Measurements from ENCODE around the gene MYL12B.

Gene MYL12B

DNA sequence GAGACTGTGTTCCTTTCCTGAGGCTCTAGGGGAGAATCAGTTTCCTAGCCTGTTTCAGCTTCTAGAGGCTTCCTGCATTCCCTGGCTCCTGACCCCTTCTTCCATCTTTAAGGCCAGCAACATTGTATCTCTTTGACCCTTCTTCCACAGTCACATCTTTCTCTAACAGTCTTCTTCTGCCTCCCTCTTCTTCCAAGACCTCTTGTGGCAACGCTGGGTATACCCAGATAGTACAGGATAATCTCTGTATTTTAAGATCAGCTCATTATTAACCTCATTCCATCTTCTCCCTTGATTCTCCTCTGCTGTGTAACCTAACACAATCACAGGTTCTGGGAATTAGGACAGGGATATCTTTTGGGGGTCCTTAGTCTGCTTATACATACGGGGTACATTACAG lies 23.2 kb upstream of the MYL12B start:
- Histone ChIP-seq H3K9me3 (ENCODE audit: insufficient read depth, low read depth, low read length) (peaks cover 15% of the 10 kb centered on the region), H3K4me1 (ENCODE audit: insufficient read depth, low read length) (no peaks in the 10 kb centered on the region), H3K27ac (ENCODE audit: low read depth, low read length) (no peak overlapping the region), H3K36me3 (ENCODE audit: insufficient read depth, low read length) (no peaks in the 10 kb centered on the region), H3K27me3 (ENCODE audit: insufficient read depth, low read length) (no peaks in the 10 kb centered on the region), H3K9ac (ENCODE audit: low read depth, low read length) (no peak overlapping the region), H3K4me3 (ENCODE audit: low read length) (no peak overlapping the region)
- 94% methylated on average over 2 of the region's 2 CpGs for WGBS

DNA sequence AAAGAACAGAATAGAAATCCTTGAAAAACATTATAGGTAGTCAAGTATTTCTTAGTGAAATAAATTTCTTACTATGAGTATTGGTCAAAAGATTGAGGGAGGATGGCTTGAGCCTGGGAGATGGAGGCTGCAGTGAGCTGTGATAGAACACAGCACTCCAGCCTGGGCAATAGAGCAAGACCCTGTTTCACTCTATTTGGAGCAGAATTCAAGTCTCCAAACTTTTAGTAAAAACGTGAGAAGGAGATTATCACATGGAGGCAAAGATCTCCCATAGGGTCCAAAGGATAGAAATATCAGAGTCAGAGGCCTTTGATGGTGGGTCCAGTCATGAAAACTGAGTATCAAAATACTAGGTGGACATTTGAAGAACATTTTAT lies 16.8 kb upstream of the MYL12B start:
- Histone ChIP-seq H3K4me3 (ENCODE audit: low read length) (0 out of 2 replicates have a peak overlapping the region, but pooled peaks have one; percentile 96), H3K4me1 (ENCODE audit: insufficient read depth, low read length) (peaks cover 15% of the 10 kb centered on the region), H3K9ac (ENCODE audit: low read depth, low read length) (no peak overlapping the region), H3K9me3 (ENCODE audit: insufficient read depth, low read depth, low read length) (peaks cover 15% of the 10 kb centered on the region), H3K36me3 (ENCODE audit: insufficient read depth, low read length) (peaks cover 10% of the 10 kb centered on the region; the same call in 1 of the 2 replicates), H3K27ac (ENCODE audit: low read depth, low read length) (no peak overlapping the region), H3K27me3 (ENCODE audit: insufficient read depth, low read length) (no peaks in the 10 kb centered on the region)
- WGBS: 92% methylated on average over 1 of the region's 1 CpG

DNA sequence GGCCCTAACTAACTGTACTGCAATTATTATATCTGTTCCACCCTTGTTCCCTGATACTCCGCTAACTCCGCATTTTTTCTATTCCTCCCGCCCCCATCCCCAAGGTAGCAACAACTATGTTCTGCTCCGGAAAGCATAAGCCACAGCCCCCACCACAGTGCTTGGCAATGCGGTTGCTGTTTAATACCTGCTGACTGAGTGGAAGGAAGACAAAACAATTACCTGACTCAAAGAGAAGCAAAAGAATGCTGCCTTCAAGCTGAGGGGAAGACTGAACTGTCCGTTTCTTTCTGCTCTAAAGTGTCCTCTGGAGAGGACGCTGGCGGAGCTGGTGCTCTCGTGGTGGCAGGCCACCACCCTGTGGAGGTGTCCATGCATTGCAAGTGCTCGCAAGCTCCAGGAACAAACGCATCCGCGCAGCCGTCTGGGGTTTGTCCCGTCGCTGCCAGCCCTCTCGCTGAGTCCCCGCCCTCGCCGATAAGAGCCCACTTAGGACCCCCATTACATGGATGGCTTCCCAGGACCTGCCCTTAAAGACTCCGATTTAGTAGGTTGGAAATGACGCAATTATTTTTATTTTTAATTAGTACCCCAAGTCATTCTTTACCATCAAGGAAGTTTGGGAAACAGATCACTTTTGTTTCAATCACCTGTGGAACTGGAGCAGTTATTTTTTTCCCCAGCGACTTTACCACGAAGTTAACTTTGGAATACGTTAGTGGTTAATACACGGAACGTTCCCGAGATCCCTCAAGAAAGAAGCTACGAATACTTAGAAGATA lies 15.9 kb upstream of the MYL12B start:
- H3K9me3 ChIP-seq (ENCODE audit: insufficient read depth, low read depth, low read length): peaks cover 14% of the 10 kb centered on the region
- H3K4me3 ChIP-seq (ENCODE audit: low read length): peak overlapping the region; percentile 96
- WGBS: 32% methylated on average over 28 of the region's 29 CpGs
- peaks cover 16% of the 10 kb centered on the region; the same call in 1 of the 2 replicates for H3K36me3 ChIP-seq (ENCODE audit: insufficient read depth, low read length)
- peak overlapping the region; percentile 48; the same call in 1 of the 2 replicates for H3K9ac ChIP-seq (ENCODE audit: low read depth, low read length)
- no peak overlapping the region for H3K27ac ChIP-seq (ENCODE audit: low read depth, low read length)
- peaks cover 23% of the 10 kb centered on the region for H3K4me1 ChIP-seq (ENCODE audit: insufficient read depth, low read length)
- H3K27me3 ChIP-seq (ENCODE audit: insufficient read depth, low read length): no peaks in the 10 kb centered on the region

DNA sequence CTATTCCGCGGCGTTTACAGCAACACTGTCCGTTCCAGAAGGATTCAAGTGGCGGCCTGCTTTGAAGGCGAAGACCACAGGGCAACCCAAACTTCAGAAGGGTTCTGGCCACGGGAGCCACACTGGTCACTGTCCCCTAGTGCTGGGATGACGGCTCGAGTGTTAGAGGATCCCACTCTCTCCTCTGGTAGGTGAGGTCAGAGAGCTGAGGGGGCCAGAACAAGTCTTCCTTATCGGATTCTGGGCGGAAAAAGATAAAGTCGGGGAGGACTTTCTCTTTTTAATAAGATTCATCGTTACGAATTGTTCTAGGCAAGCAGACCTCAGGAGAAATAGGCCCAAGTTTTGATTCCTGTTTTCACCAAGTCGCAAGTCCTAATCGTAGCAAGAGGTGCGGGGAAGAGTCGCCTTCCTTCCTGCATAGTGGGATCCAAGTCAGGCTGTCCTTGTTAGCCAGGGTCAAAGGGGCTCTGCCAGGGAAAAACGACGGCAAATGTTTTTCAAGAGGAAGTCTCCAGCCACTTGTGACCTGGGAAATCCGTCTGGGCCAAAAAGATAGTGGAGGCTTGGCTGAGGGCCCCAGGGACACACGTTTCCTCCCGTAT lies 15.2 kb upstream of the MYL12B start:
- H3K27ac ChIP-seq (ENCODE audit: low read depth, low read length): peak overlapping the region; percentile 83
- H3K4me1 ChIP-seq (ENCODE audit: insufficient read depth, low read length): peaks cover 30% of the 10 kb centered on the region
- peaks cover 7% of the 10 kb centered on the region for H3K9me3 ChIP-seq (ENCODE audit: insufficient read depth, low read depth, low read length)
- peak overlapping the region; percentile 96 for H3K4me3 ChIP-seq (ENCODE audit: low read length)
- no peaks in the 10 kb centered on the region for H3K27me3 ChIP-seq (ENCODE audit: insufficient read depth, low read length)
- H3K36me3 ChIP-seq (ENCODE audit: insufficient read depth, low read length): peaks cover 16% of the 10 kb centered on the region; the same call in 1 of the 2 replicates
- peak overlapping the region; percentile 48 for H3K9ac ChIP-seq (ENCODE audit: low read depth, low read length)
- WGBS: 72% methylated on average over 23 of the region's 23 CpGs

DNA sequence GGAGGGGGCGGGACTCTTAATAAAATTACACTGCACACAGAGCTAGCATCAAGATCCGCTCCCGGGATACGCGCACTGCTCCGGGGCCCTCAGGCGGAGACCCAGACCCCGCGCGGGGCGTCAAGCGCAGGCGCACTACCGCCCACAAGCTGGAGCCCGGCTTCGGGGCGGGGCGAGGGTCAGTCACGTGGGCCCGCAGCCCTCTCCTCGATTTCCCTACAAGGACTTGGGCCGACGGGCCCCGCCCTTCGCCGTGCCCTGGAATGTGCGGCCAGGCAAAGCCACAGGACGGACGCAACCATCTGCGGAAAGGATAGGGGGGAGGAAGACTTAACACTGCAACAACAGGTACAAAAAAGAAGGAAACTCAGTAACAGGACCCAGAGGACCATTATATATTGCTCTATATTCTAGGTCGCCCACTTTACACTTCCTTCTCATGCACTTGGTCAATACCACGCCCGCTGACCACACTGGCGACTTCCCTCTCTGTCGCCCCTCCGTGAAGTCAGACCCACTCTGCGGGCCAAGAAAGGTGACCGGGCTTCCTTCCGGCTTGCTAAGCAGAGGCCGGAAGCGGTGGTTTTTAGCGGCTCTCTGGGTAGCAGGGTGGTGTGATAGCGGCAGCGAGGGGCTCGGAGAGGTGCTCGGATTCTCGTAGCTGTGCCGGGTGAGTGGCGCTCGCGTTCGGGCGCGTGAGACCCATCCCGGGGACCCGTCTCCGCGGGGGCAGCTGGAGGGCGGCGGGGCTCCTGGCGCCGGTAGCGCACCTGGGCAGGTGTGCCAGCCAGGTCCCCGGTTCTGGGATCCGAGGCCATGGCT lies 14.5 kb upstream of the MYL12B start, which contains the start of gene MYL12A:
Gene MYL12A, plus strand, starts transcription at position 562 of the 822 bp plus-strand sequence. CDS start 5,447 bp downstream, outside the sequence.
- Histone ChIP-seq H3K27ac (ENCODE audit: low read depth, low read length) (peak within 1 kb of the TSS; percentile 99), H3K4me1 (ENCODE audit: insufficient read depth, low read length) (peaks cover 30% of the 10 kb centered on the region), H3K9ac (ENCODE audit: low read depth, low read length) (peak within 1 kb of the TSS; percentile 97), H3K4me3 (ENCODE audit: low read length) (peak within 1 kb of the TSS; percentile 96), H3K27me3 (ENCODE audit: insufficient read depth, low read length) (no peaks in the 10 kb centered on the region), H3K36me3 (ENCODE audit: insufficient read depth, low read length) (peaks cover 16% of the 10 kb centered on the region; the same call in 1 of the 2 replicates), H3K9me3 (ENCODE audit: insufficient read depth, low read depth, low read length) (no peaks in the 10 kb centered on the region; the same call in 1 of the 2 replicates)
- WGBS: under 1% methylated on average over 64 of the region's 65 CpGs

DNA sequence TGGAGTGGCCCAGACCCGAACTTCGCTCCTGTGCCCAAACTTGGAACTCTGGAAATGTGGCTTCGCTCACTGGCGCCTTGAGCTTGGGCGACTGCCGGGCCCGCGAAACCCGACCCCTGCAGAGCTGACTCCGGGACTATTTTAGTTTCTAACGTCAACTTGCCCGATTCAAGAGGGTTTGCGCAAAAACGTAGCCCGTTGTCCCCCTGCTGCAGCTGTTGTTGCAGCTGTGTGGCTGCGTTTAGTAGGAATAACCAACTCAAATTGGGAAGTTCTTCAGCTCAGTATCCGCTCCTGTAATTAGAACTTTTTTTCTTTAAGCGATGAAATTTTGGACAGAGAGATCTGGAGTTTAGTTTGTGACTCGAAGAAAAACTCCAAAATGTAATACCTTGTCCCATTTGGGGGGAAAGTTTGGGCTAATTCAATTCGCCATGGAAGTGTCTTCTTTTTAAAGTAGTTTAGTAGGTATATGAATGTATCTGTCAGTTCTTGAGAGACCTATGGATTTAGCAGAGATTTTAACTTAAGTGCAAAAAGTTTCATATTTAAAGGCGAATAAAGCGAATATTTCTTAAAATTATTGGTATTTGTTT lies 13.8 kb upstream of the MYL12B start:
- peaks cover 30% of the 10 kb centered on the region for H3K4me1 ChIP-seq (ENCODE audit: insufficient read depth, low read length)

DNA sequence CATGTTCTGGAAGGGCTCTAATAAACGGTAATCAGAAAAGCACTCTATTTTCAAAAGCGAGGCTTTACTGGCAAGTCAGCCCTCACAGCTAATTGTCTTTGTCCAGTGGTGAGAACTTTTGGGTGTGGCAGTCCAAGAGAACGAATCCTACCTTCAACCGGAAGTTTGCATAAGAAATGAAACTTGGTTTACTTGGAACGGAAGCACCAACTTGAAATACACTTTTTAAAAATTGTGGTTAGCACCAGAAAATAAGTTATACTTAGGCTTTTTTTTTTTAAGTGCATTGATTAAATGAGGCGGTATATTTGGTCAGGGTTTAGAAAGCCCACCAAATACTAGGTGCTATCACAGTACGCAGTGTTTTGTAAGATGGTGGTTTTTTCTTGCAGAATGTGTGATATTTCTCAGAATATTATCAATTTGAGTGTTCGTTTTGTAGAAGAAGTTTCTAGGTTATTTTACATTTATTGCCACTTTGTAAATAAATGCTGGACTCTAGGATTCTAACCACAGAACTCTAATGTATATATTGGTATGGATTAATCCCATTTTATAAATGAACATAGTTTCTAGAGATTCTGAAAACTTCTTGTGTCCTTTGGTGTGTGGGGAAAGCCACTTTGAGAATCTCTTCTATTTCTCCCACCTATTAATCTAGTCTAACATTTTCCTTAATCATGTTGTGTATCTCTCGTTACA lies 13.1 kb upstream of the MYL12B start:
- H3K9ac ChIP-seq (ENCODE audit: low read depth, low read length): peak overlapping the region; percentile 97
- peak overlapping the region; percentile 96 for H3K4me3 ChIP-seq (ENCODE audit: low read length)
- WGBS: 24% methylated on average over 9 of the region's 9 CpGs
- H3K36me3 ChIP-seq (ENCODE audit: insufficient read depth, low read length): peaks cover 30% of the 10 kb centered on the region
- H3K4me1 ChIP-seq (ENCODE audit: insufficient read depth, low read length): peaks cover 30% of the 10 kb centered on the region
- H3K27me3 ChIP-seq (ENCODE audit: insufficient read depth, low read length): no peaks in the 10 kb centered on the region
- no peaks in the 10 kb centered on the region for H3K9me3 ChIP-seq (ENCODE audit: insufficient read depth, low read depth, low read length)
- H3K27ac ChIP-seq (ENCODE audit: low read depth, low read length): peak overlapping the region; percentile 99

More for the DNA sequence above, 13.8 kb upstream of the MYL12B start:
- peak overlapping the region; percentile 99 for H3K27ac ChIP-seq (ENCODE audit: low read depth, low read length)
- peaks cover 23% of the 10 kb centered on the region for H3K36me3 ChIP-seq (ENCODE audit: insufficient read depth, low read length)
- peak overlapping the region; percentile 97 for H3K9ac ChIP-seq (ENCODE audit: low read depth, low read length)
- H3K9me3 ChIP-seq (ENCODE audit: insufficient read depth, low read depth, low read length): no peaks in the 10 kb centered on the region
- WGBS: under 1% methylated on average over 22 of the region's 22 CpGs
- no peaks in the 10 kb centered on the region for H3K27me3 ChIP-seq (ENCODE audit: insufficient read depth, low read length)
- H3K4me3 ChIP-seq (ENCODE audit: low read length): peak overlapping the region; percentile 96

DNA sequence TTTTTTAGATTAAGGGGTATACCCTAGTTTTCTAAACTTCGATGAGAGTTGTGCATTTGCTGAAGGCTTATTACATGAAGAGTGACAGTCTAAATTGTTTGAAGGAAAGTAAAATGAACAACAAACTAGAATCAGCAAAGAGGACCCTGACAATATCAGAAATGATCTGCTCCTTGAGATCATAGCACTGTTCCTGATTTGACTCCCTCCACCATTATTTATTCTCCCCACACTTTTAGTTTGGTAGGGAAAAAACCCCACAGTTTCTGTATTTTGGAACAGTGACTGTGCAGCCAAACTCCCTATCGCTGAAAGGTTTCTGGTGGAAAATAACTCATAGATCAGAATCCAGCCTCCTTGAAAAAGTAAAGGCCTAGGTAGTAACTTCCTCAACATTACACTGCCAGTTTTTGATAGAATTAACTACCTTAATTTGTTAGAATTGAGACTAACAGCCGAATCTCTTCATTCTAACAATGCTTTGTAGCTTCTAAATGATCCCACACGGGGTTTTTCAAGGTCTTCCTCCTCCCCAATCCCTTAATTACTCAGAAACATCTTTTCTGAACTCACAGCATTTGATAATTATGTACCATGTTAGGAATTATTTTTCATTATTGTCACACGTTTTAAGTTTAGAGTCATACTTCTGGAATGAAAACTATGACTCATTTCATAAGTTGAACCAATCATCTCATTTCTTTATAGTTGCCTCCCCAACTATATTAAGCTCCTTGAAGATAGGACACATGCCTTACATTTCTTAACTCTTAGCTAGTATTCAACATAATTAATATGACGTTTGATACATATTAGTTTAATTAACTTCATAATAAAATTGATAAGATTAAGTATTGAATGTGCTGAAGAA lies 11.5 kb upstream of the MYL12B start:
- H3K9me3 ChIP-seq (ENCODE audit: insufficient read depth, low read depth, low read length): no peaks in the 10 kb centered on the region
- no peak overlapping the region for H3K27ac ChIP-seq (ENCODE audit: low read depth, low read length)
- H3K4me3 ChIP-seq (ENCODE audit: low read length): peak overlapping the region; percentile 6; the same call in 1 of the 2 replicates
- no peaks in the 10 kb centered on the region for H3K27me3 ChIP-seq (ENCODE audit: insufficient read depth, low read length)
- H3K4me1 ChIP-seq (ENCODE audit: insufficient read depth, low read length): peaks cover 30% of the 10 kb centered on the region
- H3K9ac ChIP-seq (ENCODE audit: low read depth, low read length): no peak overlapping the region
- peaks cover 46% of the 10 kb centered on the region for H3K36me3 ChIP-seq (ENCODE audit: insufficient read depth, low read length)
- 81% methylated on average over 5 of the region's 6 CpGs for WGBS

DNA sequence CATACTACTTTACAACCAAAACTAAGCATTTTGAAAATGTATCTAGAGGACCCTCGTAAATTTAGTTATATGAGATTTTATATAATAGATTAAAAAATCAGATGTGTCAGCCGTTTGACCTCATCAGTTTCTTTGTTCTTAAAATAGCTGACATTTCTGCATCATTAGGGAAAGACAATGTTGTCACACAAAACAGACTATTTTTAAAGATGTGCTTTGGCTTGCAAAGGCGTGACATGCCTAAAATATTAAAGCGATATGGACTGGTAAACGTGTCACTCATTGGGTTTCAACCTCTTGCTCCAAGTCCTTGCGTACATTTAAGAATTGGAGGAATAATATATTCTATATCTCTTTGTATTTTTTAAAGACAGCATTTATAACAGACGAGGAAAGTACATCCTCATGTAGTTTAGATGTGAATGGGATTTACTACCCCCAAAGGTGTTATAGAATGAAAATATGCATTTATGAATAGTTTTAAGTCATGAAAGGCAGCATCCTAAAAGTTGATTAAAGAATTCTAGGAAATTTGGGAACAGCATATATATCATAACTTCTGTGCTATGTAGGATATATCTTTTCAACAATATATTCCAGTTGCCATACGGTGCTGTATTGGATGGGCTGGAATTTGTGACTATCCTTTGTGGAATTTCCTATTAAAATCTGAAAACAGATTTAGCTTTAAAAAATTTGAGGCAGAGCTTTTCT lies 10.5 kb upstream of the MYL12B start:
- H3K4me3 ChIP-seq (ENCODE audit: low read length): no peak overlapping the region

More for the DNA sequence above, 10.5 kb upstream of the MYL12B start:
- H3K27ac ChIP-seq (ENCODE audit: low read depth, low read length): peak overlapping the region; percentile 28; the same call in 1 of the 2 replicates
- no peaks in the 10 kb centered on the region for H3K9me3 ChIP-seq (ENCODE audit: insufficient read depth, low read depth, low read length)
- WGBS: 91% methylated on average over 5 of the region's 8 CpGs
- peaks cover 30% of the 10 kb centered on the region for H3K4me1 ChIP-seq (ENCODE audit: insufficient read depth, low read length)
- no peaks in the 10 kb centered on the region for H3K27me3 ChIP-seq (ENCODE audit: insufficient read depth, low read length)
- H3K36me3 ChIP-seq (ENCODE audit: insufficient read depth, low read length): peaks cover 56% of the 10 kb centered on the region
- no peak overlapping the region for H3K9ac ChIP-seq (ENCODE audit: low read depth, low read length)
